ENCODE data around the gene RUNX1.

Gene RUNX1

DNA sequence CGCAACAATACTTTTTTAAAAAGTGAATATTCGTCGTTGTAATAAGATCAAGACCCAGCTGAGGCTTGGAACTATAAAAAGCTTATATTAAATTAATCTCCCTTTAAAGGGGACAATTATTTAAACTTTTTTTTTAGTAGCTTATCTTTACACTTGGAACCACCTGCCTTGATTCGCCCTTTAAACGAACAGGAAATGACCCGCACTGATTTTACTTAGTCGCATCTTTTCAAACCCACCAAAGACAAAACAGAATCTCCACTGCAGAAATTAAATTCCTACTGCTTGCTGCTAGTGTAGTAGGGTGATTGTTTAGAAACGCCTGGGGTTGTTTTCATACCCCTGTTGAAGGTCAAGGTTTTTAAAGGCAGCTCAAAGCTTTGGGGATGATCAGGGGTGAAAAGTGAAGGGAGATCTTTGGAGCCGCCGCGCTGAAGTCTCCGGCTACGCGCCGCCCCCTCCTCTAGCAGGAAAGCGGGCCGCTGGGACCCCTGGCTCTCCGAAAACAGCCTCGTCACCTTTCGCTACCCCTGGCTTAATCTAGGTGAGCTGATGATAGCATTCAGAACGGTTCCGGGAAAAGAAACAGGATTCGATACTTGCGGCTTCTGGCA lies 163.4 kb downstream of the RUNX1 start:
- H3K4me2 ChIP-seq (ENCODE audit: low read length), result peak overlapping the region; percentile 92
- H3K4me1 ChIP-seq (ENCODE audit: control insufficient read depth, insufficient read depth, low read length), result peaks cover 35% of the 10 kb centered on the region
- H3K4me3 ChIP-seq (ENCODE audit: low read length), result peak overlapping the region; percentile 84
- H3K36me3 ChIP-seq (ENCODE audit: insufficient read depth, low read length), result peaks cover 32% of the 10 kb centered on the region
- peak overlapping the region; percentile 99 for H3K9ac ChIP-seq (ENCODE audit: low read depth, low read length)
- H3K27me3 ChIP-seq (ENCODE audit: control insufficient read depth, insufficient read depth, low read length), result no peaks in the 10 kb centered on the region
- no peaks in the 10 kb centered on the region for H3K9me3 ChIP-seq (replicated peaks; ENCODE audit: low read length)

DNA sequence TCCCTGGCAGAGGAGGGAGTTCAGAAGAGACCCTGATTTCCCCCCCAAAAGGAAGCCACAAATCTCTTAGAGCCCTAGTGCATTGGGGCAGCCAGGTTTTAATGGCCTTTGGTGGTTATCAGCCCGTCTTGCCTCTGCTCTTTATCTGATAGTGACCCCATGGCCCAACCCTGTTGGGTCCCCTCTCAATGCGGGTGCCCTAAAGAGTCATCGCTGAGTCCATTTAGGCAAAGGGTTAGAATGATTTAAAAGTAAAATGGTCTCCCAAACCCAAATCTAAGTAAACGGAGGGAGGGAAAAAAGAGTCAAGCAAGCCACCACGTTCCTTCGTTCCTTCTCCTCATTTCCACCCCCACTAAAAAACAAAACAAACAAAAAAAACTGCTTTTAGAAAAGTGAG lies 164.0 kb downstream of the RUNX1 start:
- H3K27me3 ChIP-seq (ENCODE audit: control insufficient read depth, insufficient read depth, low read length), result no peaks in the 10 kb centered on the region
- H3K36me3 ChIP-seq (ENCODE audit: insufficient read depth, low read length), result peaks cover 37% of the 10 kb centered on the region
- H3K9ac ChIP-seq (ENCODE audit: low read depth, low read length), result peak overlapping the region; percentile 99
- no peaks in the 10 kb centered on the region for H3K9me3 ChIP-seq (replicated peaks; ENCODE audit: low read length)
- peak overlapping the region; percentile 92 for H3K4me2 ChIP-seq (ENCODE audit: low read length)
- H3K4me1 ChIP-seq (ENCODE audit: control insufficient read depth, insufficient read depth, low read length), result peaks cover 36% of the 10 kb centered on the region
- H3K4me3 ChIP-seq (ENCODE audit: low read length), result peak overlapping the region; percentile 84

DNA sequence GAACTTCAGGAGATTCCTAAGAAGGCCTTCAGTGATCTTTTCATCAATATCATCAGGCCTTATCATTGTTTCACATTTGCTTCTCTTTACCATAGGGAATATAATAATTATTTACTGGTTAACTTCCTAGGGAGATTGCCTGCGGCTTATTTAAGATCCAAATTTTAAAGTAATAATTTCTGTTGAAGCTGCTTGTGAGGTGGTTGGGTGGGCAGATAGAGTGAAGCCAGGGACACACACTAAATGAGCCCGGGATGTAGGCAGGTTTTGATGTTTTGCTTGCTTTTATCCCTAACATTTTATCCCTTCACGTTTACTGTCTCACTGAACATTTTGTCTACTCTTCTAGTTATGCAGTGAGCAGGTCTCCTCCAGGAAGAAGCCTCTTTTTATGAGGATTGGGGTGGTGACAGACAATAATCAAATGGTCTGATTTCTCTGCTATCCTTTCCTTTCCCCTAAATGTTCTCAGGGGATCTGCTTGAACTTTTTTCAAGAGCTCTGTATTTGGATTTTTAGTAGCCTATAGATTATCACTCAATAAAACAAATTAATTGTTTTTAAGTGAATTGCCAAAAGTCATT lies 164.7 kb downstream of the RUNX1 start:
- Histone ChIP-seq H3K4me2 (ENCODE audit: low read length) (peak overlapping the region; percentile 92), H3K4me1 (ENCODE audit: control insufficient read depth, insufficient read depth, low read length) (peaks cover 42% of the 10 kb centered on the region), H3K27me3 (ENCODE audit: control insufficient read depth, insufficient read depth, low read length) (no peaks in the 10 kb centered on the region), H3K4me3 (ENCODE audit: low read length) (peak overlapping the region; percentile 84), H3K9me3 (replicated peaks; ENCODE audit: low read length) (no peaks in the 10 kb centered on the region), H3K9ac (ENCODE audit: low read depth, low read length) (peak overlapping the region; percentile 99), H3K36me3 (ENCODE audit: insufficient read depth, low read length) (peaks cover 44% of the 10 kb centered on the region)

DNA sequence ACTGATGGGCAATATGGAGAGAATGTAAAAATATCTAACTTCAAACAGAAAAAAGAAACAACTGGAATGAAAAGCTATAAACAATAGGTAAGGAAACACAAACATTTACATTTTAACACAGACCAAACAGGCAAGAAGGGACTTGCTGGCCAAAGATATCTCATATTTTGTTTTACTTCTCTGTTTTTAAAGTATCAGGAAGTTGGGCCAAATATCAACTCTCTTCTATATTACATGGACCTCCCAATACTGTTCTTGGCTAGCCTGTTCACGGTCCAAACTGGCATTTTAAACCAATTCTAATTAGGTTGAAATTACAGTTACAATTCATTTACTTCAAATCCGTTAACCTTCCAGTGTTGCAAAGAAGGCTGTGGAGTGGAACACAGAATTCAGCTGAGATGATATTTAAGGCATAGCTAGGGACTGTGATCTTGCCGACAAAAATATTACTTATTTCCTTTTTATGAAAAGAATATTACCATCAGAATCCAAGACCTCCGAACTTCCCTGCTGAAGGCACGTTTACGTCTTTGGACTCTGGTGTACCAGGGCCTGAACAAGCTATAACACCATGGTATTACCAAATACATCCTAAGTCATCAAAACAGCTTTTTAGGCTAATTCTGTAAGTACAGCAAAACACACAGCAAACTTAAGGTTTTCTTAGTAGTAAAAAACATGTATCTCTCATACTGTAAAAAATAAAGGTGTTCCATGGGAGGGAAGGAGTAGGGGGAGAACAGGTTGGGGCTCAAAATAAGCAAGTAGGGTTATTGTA lies 165.4 kb downstream of the RUNX1 start:
- peak overlapping the region; percentile 99 for H3K9ac ChIP-seq (ENCODE audit: low read depth, low read length)
- peaks cover 50% of the 10 kb centered on the region for H3K4me1 ChIP-seq (ENCODE audit: control insufficient read depth, insufficient read depth, low read length)
- H3K4me3 ChIP-seq (ENCODE audit: low read length), result peak overlapping the region; percentile 84
- peak overlapping the region; percentile 92 for H3K4me2 ChIP-seq (ENCODE audit: low read length)
- peaks cover 51% of the 10 kb centered on the region for H3K36me3 ChIP-seq (ENCODE audit: insufficient read depth, low read length)
- no peaks in the 10 kb centered on the region for H3K9me3 ChIP-seq (replicated peaks; ENCODE audit: low read length)
- H3K27me3 ChIP-seq (ENCODE audit: control insufficient read depth, insufficient read depth, low read length), result no peaks in the 10 kb centered on the region

DNA sequence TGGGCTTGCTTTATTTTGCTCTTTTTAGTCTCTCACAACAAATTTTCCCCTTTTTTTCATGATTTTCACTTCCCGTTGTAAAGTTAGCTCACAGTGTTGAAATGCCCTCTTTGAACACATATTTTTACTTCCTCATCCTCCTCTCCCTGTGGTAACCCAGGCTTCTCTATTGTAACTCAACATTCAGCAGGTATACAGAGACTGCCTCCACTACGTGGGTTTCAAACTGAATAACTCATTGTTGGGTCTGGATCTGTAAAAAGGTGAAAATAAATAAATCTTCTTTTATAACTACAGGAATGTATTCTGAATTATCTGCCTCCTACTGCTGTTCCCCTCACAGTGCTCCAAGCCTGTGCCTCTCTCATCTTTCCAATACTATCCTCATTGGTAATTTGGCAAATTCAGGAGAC lies 166.4 kb downstream of the RUNX1 start:
- Histone ChIP-seq H3K4me1 (ENCODE audit: control insufficient read depth, insufficient read depth, low read length) (peaks cover 60% of the 10 kb centered on the region), H3K36me3 (ENCODE audit: insufficient read depth, low read length) (peaks cover 55% of the 10 kb centered on the region), H3K4me2 (ENCODE audit: low read length) (peak overlapping the region; percentile 92), H3K9ac (ENCODE audit: low read depth, low read length) (peak overlapping the region; percentile 99), H3K9me3 (replicated peaks; ENCODE audit: low read length) (no peaks in the 10 kb centered on the region), H3K4me3 (ENCODE audit: low read length) (peak overlapping the region; percentile 84), H3K27me3 (ENCODE audit: control insufficient read depth, insufficient read depth, low read length) (no peaks in the 10 kb centered on the region)

DNA sequence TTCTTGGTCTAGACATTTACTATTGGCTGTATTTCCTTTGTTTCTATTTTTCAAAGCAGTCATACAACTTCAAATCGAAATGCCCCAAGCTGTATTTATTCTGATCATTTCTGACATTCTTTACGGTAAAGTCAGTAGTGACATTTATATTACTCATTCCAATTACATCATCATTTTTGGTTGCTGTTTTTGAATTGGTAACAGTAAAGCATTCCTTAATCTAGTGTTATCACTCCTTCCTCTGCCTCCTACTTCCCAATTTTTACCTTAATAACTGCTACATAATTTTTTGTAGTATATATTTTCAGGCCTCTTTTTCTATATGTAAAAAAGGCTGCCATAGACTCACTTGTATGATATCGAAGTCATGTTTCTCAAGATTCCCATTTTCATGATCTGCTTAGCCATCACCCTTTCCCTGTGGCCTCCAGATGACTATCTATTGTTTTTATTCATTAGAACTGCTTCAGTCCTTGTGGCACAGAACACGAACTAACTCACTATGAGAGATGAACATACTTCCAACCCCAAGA lies 167.2 kb downstream of the RUNX1 start:
- H3K4me2 ChIP-seq (ENCODE audit: low read length), result peak overlapping the region; percentile 92
- H3K4me1 ChIP-seq (ENCODE audit: control insufficient read depth, insufficient read depth, low read length), result peaks cover 61% of the 10 kb centered on the region
- H3K4me3 ChIP-seq (ENCODE audit: low read length), result peak overlapping the region; percentile 84
- H3K27me3 ChIP-seq (ENCODE audit: control insufficient read depth, insufficient read depth, low read length), result no peaks in the 10 kb centered on the region
- H3K9me3 ChIP-seq (replicated peaks; ENCODE audit: low read length), result no peaks in the 10 kb centered on the region
- peaks cover 63% of the 10 kb centered on the region for H3K36me3 ChIP-seq (ENCODE audit: insufficient read depth, low read length)
- H3K9ac ChIP-seq (ENCODE audit: low read depth, low read length), result peak overlapping the region; percentile 99

DNA sequence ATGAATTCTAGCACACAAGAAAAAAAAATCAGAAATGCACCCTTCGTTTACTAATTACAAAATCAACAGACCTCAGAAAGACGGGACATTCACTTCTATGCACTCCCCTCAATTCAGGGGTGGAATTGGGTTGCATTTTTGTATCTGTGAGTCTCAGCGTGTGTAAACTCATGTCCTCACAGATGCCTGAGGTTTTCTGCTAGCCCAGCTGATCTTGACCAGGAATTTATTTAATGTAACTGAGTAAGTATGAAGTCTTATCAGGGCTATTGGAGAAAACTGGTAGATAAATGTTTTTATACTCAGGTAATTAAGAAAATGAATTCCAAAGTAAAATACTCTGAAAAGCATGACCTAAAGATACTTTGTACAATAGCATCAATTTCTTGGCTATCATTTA lies 167.7 kb downstream of the RUNX1 start:
- Histone ChIP-seq H3K4me1 (ENCODE audit: control insufficient read depth, insufficient read depth, low read length) (peaks cover 61% of the 10 kb centered on the region), H3K9me3 (replicated peaks; ENCODE audit: low read length) (no peaks in the 10 kb centered on the region), H3K27me3 (ENCODE audit: control insufficient read depth, insufficient read depth, low read length) (no peaks in the 10 kb centered on the region), H3K4me2 (ENCODE audit: low read length) (peak overlapping the region; percentile 72), H3K4me3 (ENCODE audit: low read length) (peak overlapping the region; percentile 42), H3K9ac (ENCODE audit: low read depth, low read length) (peak overlapping the region; percentile 69), H3K36me3 (ENCODE audit: insufficient read depth, low read length) (peaks cover 62% of the 10 kb centered on the region)

DNA sequence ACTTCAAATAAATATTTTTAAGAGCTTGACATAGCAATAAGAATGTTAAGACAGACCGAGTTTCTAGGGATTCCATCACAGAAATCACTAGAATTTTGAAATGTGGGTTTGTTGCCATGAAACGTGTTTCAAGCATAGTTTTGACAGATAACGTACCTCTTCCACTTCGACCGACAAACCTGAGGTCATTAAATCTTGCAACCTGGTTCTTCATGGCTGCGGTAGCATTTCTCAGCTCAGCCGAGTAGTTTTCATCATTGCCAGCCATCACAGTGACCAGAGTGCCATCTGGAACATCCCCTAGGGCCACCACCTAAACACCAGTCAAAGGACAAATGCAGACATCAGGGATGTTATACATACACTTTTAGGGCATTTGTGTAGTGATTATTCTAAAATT lies 168.7 kb downstream of the RUNX1 start:
- peaks cover 61% of the 10 kb centered on the region for H3K4me1 ChIP-seq (ENCODE audit: control insufficient read depth, insufficient read depth, low read length)
- peak overlapping the region; percentile 42 for H3K4me3 ChIP-seq (ENCODE audit: low read length)
- peaks cover 62% of the 10 kb centered on the region for H3K36me3 ChIP-seq (ENCODE audit: insufficient read depth, low read length)
- H3K9me3 ChIP-seq (replicated peaks; ENCODE audit: low read length), result no peaks in the 10 kb centered on the region
- no peaks in the 10 kb centered on the region for H3K27me3 ChIP-seq (ENCODE audit: control insufficient read depth, insufficient read depth, low read length)
- no peak overlapping the region for H3K9ac ChIP-seq (ENCODE audit: low read depth, low read length)
- peak overlapping the region; percentile 72 for H3K4me2 ChIP-seq (ENCODE audit: low read length)

DNA sequence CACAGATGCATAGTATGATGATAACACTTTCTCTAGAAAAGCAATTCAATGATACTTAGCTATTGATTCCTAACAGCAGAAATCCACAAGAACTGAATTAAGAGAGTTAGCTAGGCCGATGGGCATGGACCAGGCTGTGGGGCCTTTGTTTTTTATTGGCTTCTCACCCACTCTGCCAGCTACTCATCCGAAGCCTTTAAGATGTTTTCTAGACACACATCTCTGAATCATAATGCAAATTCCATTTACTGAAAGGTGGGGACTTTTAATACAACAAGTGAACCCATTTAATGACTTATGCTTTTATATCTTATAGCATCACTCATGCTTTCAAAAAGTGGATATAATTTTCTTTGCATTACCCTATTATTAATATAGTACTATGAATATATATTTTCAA lies 170.2 kb downstream of the RUNX1 start:
- Histone ChIP-seq H3K9me3 (replicated peaks; ENCODE audit: low read length) (no peaks in the 10 kb centered on the region), H3K9ac (ENCODE audit: low read depth, low read length) (peak overlapping the region; percentile 9), H3K36me3 (ENCODE audit: insufficient read depth, low read length) (peaks cover 69% of the 10 kb centered on the region), H3K4me1 (ENCODE audit: control insufficient read depth, insufficient read depth, low read length) (peaks cover 60% of the 10 kb centered on the region), H3K4me3 (ENCODE audit: low read length) (no peak overlapping the region), H3K4me2 (ENCODE audit: low read length) (peak overlapping the region; percentile 2), H3K27me3 (ENCODE audit: control insufficient read depth, insufficient read depth, low read length) (no peaks in the 10 kb centered on the region)

DNA sequence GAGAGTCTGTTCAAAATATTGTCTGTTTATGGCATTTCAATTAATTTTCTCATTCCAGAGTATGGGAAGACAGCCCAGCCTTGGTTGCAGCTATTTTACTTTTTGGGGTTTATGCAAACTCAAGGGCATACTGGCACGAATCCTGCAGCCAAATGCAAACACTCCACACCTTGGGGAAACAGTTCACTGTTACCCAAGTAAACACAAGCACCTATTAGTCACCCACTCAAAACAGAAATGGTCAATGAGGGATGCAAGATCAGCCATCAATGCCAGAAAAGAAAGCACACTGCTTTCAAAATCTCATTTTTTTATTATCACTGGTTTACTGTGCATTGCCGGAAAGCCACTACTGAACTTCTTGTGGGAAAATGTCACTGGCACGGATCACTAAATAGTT lies 170.6 kb downstream of the RUNX1 start:
- Histone ChIP-seq H3K27me3 (ENCODE audit: control insufficient read depth, insufficient read depth, low read length) (no peaks in the 10 kb centered on the region), H3K4me1 (ENCODE audit: control insufficient read depth, insufficient read depth, low read length) (peaks cover 55% of the 10 kb centered on the region), H3K4me3 (ENCODE audit: low read length) (no peak overlapping the region), H3K9ac (ENCODE audit: low read depth, low read length) (peak overlapping the region; percentile 9), H3K4me2 (ENCODE audit: low read length) (peak overlapping the region; percentile 2), H3K9me3 (replicated peaks; ENCODE audit: low read length) (no peaks in the 10 kb centered on the region), H3K36me3 (ENCODE audit: insufficient read depth, low read length) (peaks cover 69% of the 10 kb centered on the region)

DNA sequence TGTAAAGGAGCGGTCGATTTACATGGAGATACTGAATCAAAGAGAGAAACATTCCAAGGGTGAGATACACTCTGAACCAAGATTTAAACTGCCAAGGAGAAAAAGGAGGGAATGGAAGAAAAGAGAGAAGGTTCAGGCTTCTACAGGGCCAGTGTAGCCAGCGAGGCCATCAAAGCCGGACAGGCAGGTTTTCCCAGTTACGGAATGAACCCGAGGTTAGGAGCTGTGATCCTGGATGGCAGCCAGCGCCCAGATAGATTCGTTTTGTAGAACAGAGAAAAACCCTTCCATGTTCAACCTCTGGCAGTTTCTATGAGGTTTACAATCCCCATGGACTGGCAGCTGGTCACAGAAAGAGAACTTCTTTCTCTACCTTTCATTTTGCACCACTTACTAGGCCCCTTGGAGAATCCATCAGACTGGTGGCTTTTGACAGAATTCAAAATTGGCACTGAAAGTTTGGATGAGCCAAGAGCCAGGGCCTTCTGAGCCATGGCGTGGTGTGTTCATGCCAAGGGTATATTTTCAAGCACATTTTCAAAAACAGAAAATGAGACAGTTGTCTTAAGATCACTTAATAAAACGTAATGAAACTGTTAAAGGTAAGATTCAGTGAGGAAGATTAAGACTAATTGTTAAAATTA lies 171.5 kb downstream of the RUNX1 start:
- peaks cover 71% of the 10 kb centered on the region for H3K36me3 ChIP-seq (ENCODE audit: insufficient read depth, low read length)
- H3K4me3 ChIP-seq (ENCODE audit: low read length), result no peak overlapping the region
- no peak overlapping the region for H3K9ac ChIP-seq (ENCODE audit: low read depth, low read length)
- H3K27me3 ChIP-seq (ENCODE audit: control insufficient read depth, insufficient read depth, low read length), result no peaks in the 10 kb centered on the region
- H3K4me2 ChIP-seq (ENCODE audit: low read length), result no peak overlapping the region
- peaks cover 46% of the 10 kb centered on the region for H3K4me1 ChIP-seq (ENCODE audit: control insufficient read depth, insufficient read depth, low read length)
- H3K9me3 ChIP-seq (replicated peaks; ENCODE audit: low read length), result no peaks in the 10 kb centered on the region

All from skeletal muscle satellite cell (primary cell).